ENCODE measurements around the gene MOB3A. TPM values are rescaled to one million over a fixed set of nuclear protein-coding genes. Genes with fewer than 3 reads are reported as not detected.

The MOB3A gene
- total and polyA plus RNA-seq, 9 of the 15 experiments (the other 6 are each of a cell fraction or from before 2014, with no cell fraction given), result 1.1 to 24.1 (median 6.0) TPM

DNA sequence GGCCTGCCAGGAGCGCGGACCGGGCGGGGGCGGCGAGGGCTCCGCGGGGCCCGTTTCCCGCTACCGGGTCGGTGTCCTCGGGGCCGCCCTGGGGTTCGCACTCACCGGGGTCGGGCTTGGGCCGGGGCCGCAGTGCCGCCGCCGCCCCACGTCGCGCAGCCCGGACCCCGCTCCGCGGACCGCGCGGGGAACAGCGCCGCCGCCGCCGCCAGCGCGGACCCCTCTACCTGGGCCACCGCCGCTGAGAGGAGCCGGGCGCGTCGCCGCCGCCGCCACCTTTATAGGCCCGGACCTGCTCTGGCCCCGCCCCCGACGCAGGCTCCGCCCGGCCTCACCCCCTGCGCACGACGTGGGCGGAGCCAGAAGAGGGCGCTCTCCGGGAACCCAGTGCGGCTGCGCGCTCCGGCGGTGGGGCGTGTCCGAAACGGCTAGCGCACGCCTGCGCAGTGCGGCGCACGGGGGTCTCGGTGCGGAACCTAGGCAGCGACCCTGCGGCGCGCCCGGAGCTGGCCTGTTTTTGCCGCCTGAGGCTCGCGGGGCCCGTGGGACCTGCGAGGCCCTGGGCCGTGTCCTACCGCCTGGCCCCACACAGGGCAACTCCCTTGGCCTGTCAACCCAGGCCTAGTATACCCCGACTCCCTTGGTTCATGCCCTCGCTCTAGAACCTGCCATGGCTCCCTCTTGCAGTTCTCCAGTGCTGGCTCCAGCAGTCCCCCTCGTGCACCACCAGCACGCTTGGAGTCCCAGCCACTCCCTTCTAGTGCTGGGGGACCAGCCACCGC, 44.9 kb downstream of the MOB3A start, which contains the start of gene MKNK2 (continued):
- TF ChIP-seq, protein P1, sequence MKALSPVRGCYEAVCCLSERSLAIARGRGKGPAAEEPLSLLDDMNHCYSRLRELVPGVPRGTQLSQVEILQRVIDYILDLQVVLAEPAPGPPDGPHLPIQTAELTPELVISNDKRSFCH (CRISPR knock-in tag; IDR thresholded peaks at IDR 0.05), result no peak
- TF ChIP-seq, protein P1 (tag; IDR thresholded peaks at IDR 0.05), result peak; percentile 52; the same call in 1 of the 2 replicates
- TF ChIP-seq TOE1 (IDR thresholded peaks at IDR 0.05; ENCODE audit: borderline replicate concordance) (peak; percentile 32; the same call in 1 of the 2 replicates), TOE1 (CRISPR knock-in tag; IDR thresholded peaks at IDR 0.05; ENCODE audit: borderline replicate concordance, low read depth) (0 out of 2 replicates have a peak, but pooled peaks have one; percentile 71), NEUROD1 (IDR thresholded peaks at IDR 0.05; ENCODE audit: borderline replicate concordance, low read depth, low read length, partially characterized antibody) (peak; percentile 28), E2F3 (CRISPR knock-in tag; IDR thresholded peaks at IDR 0.05) (peak; percentile 61), NFXL1 (CRISPR knock-in tag; IDR thresholded peaks at IDR 0.05) (no peak), MTA3 (IDR thresholded peaks at IDR 0.05; ENCODE audit: borderline replicate concordance) (peak; percentile 100), L3MBTL2 (IDR thresholded peaks at IDR 0.05) (no peak), DMBX1 (CRISPR knock-in tag; IDR thresholded peaks at IDR 0.05; ENCODE audit: borderline replicate concordance) (peak; percentile 58), ZFP36 (IDR thresholded peaks at IDR 0.05; ENCODE audit: low read depth, low read length, partially characterized antibody) (peak; percentile 98), NFE2 (IDR thresholded peaks at IDR 0.05; ENCODE audit: low read depth) (no peak), POLR2H (tag; IDR thresholded peaks at IDR 0.05; ENCODE audit: low read depth) (peak; percentile 98)
- TF ChIP-seq, protein P2, sequence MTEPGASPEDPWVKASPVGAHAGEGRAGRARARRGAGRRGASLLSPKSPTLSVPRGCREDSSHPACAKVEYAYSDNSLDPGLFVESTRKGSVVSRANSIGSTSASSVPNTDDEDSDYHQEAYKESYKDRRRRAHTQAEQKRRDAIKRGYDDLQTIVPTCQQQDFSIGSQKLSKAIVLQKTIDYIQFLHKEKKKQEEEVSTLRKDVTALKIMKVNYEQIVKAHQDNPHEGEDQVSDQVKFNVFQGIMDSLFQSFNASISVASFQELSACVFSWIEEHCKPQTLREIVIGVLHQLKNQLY (CRISPR knock-in tag; conservative IDR thresholded peaks at IDR 0.05), result 0 out of 4 replicates have a peak, but pooled peaks of 1 of the 2 experiments have one; percentile 77
- TF ChIP-seq, protein P3, sequence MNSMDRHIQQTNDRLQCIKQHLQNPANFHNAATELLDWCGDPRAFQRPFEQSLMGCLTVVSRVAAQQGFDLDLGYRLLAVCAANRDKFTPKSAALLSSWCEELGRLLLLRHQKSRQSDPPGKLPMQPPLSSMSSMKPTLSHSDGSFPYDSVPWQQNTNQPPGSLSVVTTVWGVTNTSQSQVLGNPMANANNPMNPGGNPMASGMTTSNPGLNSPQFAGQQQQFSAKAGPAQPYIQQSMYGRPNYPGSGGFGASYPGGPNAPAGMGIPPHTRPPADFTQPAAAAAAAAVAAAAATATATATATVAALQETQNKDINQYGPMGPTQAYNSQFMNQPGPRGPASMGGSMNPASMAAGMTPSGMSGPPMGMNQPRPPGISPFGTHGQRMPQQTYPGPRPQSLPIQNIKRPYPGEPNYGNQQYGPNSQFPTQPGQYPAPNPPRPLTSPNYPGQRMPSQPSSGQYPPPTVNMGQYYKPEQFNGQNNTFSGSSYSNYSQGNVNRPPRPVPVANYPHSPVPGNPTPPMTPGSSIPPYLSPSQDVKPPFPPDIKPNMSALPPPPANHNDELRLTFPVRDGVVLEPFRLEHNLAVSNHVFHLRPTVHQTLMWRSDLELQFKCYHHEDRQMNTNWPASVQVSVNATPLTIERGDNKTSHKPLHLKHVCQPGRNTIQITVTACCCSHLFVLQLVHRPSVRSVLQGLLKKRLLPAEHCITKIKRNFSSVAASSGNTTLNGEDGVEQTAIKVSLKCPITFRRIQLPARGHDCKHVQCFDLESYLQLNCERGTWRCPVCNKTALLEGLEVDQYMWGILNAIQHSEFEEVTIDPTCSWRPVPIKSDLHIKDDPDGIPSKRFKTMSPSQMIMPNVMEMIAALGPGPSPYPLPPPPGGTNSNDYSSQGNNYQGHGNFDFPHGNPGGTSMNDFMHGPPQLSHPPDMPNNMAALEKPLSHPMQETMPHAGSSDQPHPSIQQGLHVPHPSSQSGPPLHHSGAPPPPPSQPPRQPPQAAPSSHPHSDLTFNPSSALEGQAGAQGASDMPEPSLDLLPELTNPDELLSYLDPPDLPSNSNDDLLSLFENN (IDR thresholded peaks at IDR 0.05; ENCODE audit: low read depth in 2 of 2, low read length in 2 of 2), result peak in 1 of 2 experiments; percentile 91; a peak in 2 of 4 replicates
- TF ChIP-seq, protein P4, sequence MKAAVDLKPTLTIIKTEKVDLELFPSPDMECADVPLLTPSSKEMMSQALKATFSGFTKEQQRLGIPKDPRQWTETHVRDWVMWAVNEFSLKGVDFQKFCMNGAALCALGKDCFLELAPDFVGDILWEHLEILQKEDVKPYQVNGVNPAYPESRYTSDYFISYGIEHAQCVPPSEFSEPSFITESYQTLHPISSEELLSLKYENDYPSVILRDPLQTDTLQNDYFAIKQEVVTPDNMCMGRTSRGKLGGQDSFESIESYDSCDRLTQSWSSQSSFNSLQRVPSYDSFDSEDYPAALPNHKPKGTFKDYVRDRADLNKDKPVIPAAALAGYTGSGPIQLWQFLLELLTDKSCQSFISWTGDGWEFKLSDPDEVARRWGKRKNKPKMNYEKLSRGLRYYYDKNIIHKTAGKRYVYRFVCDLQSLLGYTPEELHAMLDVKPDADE (conservative IDR thresholded peaks at IDR 0.05; ENCODE audit: control insufficient read depth, low read depth, low read length), result peak; percentile 93

All from K562 (cell line).